KOPT-K1 (cell line): ENCODE data around the gene MAP3K5.

Source experiments
- H3K27ac ChIP-seq: fragments of 200-600 bp; sonication (generic); 2 replicates; pipeline ENCODE4 v1.5.1; 2016; ENCODE audit warnings: antibody characterized with exemption, mild to moderate bottlenecking, low read depth, low read length; ENCODE audit not compliant: poor library complexity, severe bottlenecking
- H3K36me3 ChIP-seq: fragments of 200-600 bp; sonication (generic); 2 replicates; pipeline ENCODE4 v1.5.1; 2017; ENCODE audit warnings: antibody characterized with exemption, mild to moderate bottlenecking, low read length, moderate library complexity; ENCODE audit not compliant: insufficient read depth
- H3K9me3 ChIP-seq: fragments of 200-600 bp; sonication (generic); 2 replicates; pipeline ENCODE4 v1.5.1; 2017; ENCODE audit warnings: antibody characterized with exemption, low read length, mild to moderate bottlenecking; ENCODE audit not compliant: insufficient read depth, poor library complexity, severe bottlenecking

Gene MAP3K5

DNA sequence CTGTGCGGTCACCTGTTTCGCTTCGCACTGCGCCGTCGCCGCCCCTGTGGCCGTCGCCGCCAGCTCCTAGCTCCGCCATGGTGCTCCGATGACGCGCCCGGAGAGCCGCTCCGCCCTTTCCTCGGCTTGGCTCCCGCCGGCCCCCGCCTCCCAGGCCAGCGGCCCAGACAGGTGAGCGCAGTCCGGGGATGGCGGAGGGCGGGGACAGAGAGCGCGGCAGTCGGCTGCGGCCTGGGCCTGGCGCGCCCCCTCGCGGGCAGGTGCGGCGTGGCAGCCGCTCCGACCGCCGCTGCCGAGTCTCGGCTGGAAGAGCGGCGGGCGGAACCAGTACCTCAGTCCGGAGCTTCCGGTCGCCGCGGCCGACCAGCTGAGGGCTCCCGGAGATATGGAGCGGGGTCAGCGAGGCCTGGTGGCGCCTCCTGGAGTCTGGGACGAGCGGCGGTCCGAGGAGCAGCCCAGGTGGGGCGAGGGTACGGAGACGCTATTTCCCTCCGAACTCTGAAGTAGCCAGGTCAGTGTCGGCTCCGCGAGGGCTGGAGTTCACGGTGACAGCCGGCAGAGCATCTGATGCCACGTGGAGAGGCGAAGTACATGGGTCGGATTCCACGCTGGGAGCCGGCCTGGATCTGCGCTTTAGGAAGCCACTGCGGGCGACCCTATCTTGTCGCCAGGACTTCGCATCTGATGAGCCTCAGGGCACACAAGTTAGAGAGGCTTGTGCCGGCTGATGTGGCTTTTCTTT is 241.8 kb downstream of the MAP3K5 start, which contains the start of gene MAP7:
Gene MAP7 (minus strand): TSS at position 93 of the 742 bp plus-strand sequence. CDS start 14 bp downstream, at position 79.
- H3K27ac ChIP-seq, result no peak within 1 kb of the TSS
- peaks cover 7% of the 10 kb centered on the region for H3K9me3 ChIP-seq
- no peaks in the 10 kb centered on the region for H3K36me3 ChIP-seq

DNA sequence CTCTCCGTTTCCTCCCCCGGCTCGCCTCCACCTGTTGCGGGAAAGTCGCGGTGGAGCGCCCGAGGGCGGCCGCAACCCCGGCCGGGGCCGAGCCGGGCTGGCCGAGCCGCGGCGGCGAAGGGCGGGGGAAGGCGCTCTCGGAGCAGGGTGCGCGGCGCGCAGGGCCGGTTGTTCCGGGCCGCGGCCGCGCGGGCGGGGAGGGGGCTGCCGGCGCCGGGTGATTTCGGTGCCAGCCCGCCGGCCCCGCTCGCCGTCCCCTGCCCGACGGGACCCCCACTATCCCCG is 242.3 kb downstream of the MAP3K5 start:
- H3K36me3 ChIP-seq, result no peaks in the 10 kb centered on the region
- H3K9me3 ChIP-seq, result peaks cover 7% of the 10 kb centered on the region
- no peak overlapping the region for H3K27ac ChIP-seq

DNA sequence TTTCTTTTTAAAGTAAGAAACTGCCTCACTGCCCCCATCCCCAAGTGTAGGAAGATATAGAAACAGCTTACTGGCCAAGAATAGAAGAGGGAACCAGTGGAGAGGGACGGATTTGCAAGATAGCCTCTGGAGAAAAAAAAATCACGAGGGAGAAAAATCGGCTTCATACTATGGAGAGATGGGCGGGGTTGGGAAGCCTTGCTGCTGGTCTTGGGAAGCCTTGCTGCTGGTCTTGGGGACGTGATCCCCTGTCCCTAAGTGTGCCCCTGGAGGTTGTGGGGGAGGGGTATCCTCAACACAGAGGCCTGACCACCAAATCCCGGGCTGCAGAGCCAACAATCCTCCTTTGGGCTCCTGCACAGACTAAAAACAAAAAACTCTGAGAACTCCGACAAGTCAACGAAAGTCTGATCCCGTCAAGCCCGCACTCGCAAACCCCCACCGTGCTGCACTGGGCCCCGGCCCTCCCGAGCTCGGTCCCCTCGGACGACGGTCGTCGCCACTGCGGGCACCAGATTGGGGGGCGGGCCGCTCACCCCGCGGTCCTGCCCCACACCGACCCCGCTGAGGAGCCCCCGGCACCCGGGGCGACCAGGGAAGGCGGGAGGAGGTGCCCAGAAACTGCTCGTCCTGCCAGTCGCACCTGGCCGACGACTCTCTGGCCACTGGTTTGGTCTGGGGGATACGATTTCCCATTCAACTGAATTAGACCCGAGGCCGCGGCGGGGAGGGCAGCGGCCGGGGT is 242.8 kb downstream of the MAP3K5 start:
- peaks cover 7% of the 10 kb centered on the region for H3K9me3 ChIP-seq
- H3K36me3 ChIP-seq, result no peaks in the 10 kb centered on the region
- no peak overlapping the region for H3K27ac ChIP-seq

- Histone ChIP-seq H3K27ac (no peak overlapping the region), H3K36me3 (no peaks in the 10 kb centered on the region), H3K9me3 (peaks cover 7% of the 10 kb centered on the region)
Measured at GRCh38 chr6:136548582-136549299, 243.5 kb downstream of the MAP3K5 start.

GRCh38 chr6:136547871-136548270 is 244.4 kb downstream of the MAP3K5 start:
- Histone ChIP-seq H3K9me3 (peaks cover 7% of the 10 kb centered on the region), H3K36me3 (no peaks in the 10 kb centered on the region), H3K27ac (no peak overlapping the region)

DNA sequence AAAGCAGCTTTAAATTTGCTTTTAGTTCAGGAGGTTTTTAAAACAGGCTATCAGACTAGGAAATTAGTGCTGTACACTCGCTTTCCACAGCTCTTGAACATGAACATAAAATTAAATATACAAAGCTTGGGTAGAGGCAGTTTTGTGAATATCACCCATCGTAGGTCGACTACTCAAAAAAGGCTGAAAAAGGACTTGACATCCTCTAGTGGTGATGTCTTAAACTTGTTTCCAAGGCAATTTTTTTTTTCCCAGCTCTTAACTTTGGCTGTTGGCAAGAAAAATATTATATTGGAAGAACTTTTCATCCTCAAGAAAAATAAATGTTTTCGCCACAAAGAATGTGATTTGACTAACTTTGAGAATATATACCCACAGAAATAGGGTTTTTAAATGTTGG is 244.9 kb downstream of the MAP3K5 start:
- Histone ChIP-seq H3K27ac (no peak overlapping the region), H3K36me3 (no peaks in the 10 kb centered on the region), H3K9me3 (peaks cover 7% of the 10 kb centered on the region)

DNA sequence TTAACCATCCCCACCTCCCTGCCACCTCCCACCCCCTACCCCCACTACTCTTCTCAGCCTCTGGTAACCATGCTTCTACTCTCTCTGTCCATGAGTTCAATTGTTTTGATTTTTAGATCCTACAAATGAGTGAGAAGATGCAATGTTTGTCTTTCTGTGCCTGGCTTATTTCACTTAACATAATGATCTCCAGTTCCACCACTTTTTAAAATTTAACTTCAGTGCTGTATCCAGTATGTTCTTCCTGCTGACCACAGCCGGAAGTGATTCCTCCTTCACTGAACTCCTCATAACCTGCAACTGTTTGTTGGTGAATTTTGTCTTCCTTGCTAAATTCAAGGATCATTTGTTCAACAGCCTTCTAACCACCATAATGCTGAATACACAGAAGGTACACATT is 245.9 kb downstream of the MAP3K5 start:
- H3K36me3 ChIP-seq, result no peaks in the 10 kb centered on the region
- peaks cover 7% of the 10 kb centered on the region for H3K9me3 ChIP-seq
- no peak overlapping the region for H3K27ac ChIP-seq

GRCh38 chr6:136544326-136544725 is 248.0 kb downstream of the MAP3K5 start:
- no peaks in the 10 kb centered on the region for H3K36me3 ChIP-seq
- no peaks in the 10 kb centered on the region for H3K9me3 ChIP-seq
- H3K27ac ChIP-seq, result no peak overlapping the region

GRCh38 chr6:136541395-136541794 is 250.9 kb downstream of the MAP3K5 start:
- H3K9me3 ChIP-seq, result no peaks in the 10 kb centered on the region
- no peak overlapping the region for H3K27ac ChIP-seq
- H3K36me3 ChIP-seq, result no peaks in the 10 kb centered on the region

- no peaks in the 10 kb centered on the region for H3K36me3 ChIP-seq
- no peak overlapping the region for H3K27ac ChIP-seq
- H3K9me3 ChIP-seq, result no peaks in the 10 kb centered on the region
Measured at GRCh38 chr6:136539967-136540652, 252.2 kb downstream of the MAP3K5 start.

DNA sequence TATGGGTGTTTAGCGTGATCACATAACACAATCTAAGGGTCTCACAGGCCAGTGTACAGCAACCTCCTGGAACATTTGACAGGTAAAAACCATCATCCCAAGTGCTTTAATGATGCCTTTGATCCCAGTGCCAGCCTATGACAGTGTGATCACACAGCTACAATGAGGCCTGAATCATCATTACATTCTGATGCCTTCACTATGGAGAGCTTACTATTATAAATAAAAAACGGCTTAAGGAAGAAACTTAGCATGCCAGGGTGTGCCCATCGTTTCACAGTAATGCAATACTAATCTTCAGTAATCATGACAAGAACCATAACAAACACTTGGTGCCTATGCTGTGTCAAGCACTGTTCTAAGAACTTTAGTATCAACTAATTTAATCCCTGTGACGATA is 253.4 kb downstream of the MAP3K5 start:
- Histone ChIP-seq H3K9me3 (no peaks in the 10 kb centered on the region), H3K27ac (no peak overlapping the region)

DNA sequence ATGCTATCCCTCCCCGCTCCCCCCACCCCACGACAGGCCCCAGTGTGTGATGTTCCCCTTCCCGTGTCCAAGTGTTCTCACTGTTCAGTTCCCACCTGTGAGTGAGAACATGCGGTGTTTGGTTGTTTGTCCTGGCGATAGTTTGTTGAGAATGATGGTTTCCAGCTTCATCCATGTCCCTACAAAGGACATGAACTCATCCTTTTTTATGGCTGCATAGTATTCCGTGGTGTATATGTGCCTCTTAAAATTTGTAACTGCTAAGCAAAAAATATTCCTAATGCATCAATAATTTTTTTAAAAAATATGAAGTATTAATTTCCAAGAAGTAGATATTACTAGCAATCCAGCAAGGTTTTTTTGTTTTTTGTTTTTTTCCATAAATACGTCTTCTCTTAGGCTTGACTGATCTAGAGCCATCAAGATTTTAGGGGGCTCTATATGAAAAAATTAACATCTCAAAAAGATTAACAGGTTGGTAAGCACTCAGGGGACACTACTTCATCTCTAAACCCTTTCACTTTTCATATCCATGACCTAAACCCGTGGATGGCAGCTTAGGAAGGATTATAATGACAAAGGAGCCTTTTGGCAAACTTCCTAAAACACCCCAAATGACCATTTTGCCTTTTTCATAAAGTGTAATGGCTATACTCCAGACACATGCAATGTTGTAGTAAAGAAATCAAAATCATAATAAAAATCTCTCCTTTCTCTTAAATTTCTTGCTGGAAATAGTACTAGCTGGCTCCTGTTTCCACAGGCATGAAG is 256.2 kb downstream of the MAP3K5 start:
- Histone ChIP-seq H3K9me3 (no peaks in the 10 kb centered on the region), H3K27ac (no peak overlapping the region), H3K36me3 (no peaks in the 10 kb centered on the region)

More for the DNA sequence above, 253.4 kb downstream of the MAP3K5 start:
- no peaks in the 10 kb centered on the region for H3K36me3 ChIP-seq

DNA sequence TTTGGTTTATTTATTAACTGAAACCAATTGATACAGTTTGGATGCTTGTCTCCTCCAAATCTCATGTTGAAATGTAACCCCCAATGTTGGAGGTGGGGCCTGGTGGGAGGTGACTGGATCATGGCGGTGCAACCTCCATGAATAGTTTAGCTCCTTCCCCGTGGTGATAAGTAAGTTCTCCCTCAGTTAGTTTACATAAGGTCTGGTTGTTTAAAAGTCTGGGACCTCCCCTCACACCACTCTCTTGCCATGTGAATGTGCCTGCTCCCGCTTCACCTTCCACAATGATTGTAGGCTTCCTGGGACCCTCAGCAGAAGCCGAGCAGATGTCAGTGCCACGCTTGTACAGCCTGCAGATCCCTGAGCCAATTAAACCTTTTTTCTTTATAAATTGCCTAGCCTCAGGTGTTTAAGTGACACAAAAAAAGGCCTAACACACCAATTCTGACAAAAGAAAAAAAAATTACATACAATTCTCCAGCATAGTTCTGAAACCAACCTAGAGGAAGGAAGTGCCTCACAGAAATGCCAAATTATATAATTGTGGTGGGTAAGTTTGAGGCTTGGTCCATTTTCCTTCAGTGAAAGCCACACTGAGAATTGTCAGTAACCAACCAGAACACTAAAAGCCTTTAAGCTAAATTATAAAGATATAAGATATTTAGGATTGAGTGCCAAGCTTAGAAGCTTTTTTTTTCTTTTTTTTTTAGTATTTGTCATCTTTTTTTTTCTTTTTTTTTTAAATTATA is 257.1 kb downstream of the MAP3K5 start:
- no peaks in the 10 kb centered on the region for H3K9me3 ChIP-seq
- H3K36me3 ChIP-seq, result no peaks in the 10 kb centered on the region
- H3K27ac ChIP-seq, result no peak overlapping the region

DNA sequence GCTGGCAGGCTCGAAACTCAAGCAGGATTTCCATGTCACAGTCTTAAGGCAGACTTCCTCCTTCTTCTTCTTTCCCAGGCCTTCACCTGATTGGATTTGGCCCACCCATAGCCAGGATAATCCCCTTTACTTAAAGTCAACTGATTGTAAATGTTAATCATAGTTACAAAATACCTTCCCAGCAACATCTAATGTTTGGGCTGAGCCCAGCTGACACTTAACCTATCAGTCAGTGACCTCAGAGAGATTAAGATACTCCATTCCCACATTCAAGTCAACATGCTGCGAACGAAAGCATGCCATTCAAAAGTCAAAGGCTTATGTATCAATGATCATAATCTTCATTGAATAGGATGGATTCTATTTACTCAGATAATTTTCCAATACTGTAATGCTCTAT is 258.0 kb downstream of the MAP3K5 start:
- H3K27ac ChIP-seq, result no peak overlapping the region
- no peaks in the 10 kb centered on the region for H3K36me3 ChIP-seq
- no peaks in the 10 kb centered on the region for H3K9me3 ChIP-seq
